Activated T-cell treated with anti-CD3 and anti-CD28 coated beads, Interleukin-2, amount 50 U/mL, for 24 hours (primary cell): ENCODE measurements around the gene CCDC178.

Experiments used
- DNase-seq: peaks from one replicate; pipeline ENCODE4 v3.0.0-alpha.2; 2020
- H3K27ac Mint-ChIP-seq: 2 replicates; pipeline ENCODE4 v1.8.0; 2020; ENCODE audit warnings: mild to moderate bottlenecking, mixed read lengths
- H3K27me3 Mint-ChIP-seq: 2 replicates; pipeline ENCODE4 v1.8.0; 2020; ENCODE audit warnings: mixed read lengths
- H3K36me3 Mint-ChIP-seq: 2 replicates; pipeline ENCODE4 v1.8.0; 2020; ENCODE audit warnings: low read depth, mixed read lengths
- H3K4me1 Mint-ChIP-seq: 2 replicates; pipeline ENCODE4 v1.8.0; 2020; ENCODE audit warnings: low read depth, mixed read lengths
- H3K4me3 Mint-ChIP-seq: 2 replicates; pipeline ENCODE4 v1.8.0; 2020; ENCODE audit warnings: mild to moderate bottlenecking, moderate library complexity, mixed read lengths
- H3K9me3 Mint-ChIP-seq: 2 replicates; pipeline ENCODE4 v1.8.0; 2020; ENCODE audit warnings: mixed read lengths

The CCDC178 gene

DNA sequence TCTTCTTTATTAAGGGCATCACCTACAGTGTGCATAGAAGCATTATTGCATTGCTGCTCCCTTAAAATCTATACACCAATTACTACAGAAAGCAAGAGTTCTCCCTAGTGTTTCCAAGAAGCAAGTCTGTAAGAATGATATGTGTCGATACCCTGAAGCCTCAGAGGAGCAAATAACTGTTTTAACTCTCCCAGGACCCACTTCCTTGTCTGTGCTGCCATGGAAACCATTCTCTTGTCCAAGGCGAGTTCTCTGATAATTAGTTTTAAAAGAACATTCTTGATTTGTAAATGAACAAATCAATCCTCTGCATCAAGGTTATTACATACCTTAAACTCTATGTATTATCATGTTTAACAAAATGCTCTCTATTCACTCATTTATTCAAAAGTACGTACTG is 340.9 kb downstream of the CCDC178 start:
- no peak overlapping the region for H3K27ac Mint-ChIP-seq
- peaks cover 3% of the 10 kb centered on the region for H3K9me3 Mint-ChIP-seq

GRCh38 chr18:33097126-33097525 is 343.4 kb downstream of the CCDC178 start:
- Mint-ChIP-seq H3K4me3 (no peak overlapping the region), H3K9me3 (peaks cover 3% of the 10 kb centered on the region), H3K36me3 (no peaks in the 10 kb centered on the region), H3K27me3 (no peaks in the 10 kb centered on the region), H3K27ac (no peak overlapping the region), H3K4me1 (no peaks in the 10 kb centered on the region)
- no peak for DNase-seq

More for the DNA sequence above, 340.9 kb downstream of the CCDC178 start:
- H3K27me3 Mint-ChIP-seq: no peaks in the 10 kb centered on the region
- DNase-seq: no peak
- no peak overlapping the region for H3K4me3 Mint-ChIP-seq
- no peaks in the 10 kb centered on the region for H3K4me1 Mint-ChIP-seq
- H3K36me3 Mint-ChIP-seq: no peaks in the 10 kb centered on the region

DNA sequence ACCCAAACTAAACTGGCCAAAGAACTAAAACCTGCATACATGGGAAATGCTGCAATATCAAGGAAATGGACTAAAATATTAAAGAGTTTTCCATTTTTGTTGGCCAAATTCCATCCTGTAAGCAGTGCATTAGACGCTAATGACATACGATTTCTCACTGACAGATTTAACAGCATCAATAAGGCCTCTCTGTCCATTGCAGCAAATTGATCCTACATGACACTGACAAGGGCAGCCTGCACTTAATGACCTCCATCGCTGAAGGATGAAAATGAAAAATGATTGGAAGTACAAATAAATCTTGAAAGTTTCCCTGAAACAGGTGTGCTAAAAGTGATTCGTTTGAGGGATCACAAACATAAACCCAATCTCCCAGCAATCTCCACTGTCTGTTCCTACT is 350.1 kb downstream of the CCDC178 start:
- Mint-ChIP-seq H3K27me3 (no peaks in the 10 kb centered on the region), H3K4me3 (no peak overlapping the region), H3K4me1 (no peaks in the 10 kb centered on the region), H3K9me3 (peaks cover 3% of the 10 kb centered on the region), H3K27ac (no peak overlapping the region), H3K36me3 (no peaks in the 10 kb centered on the region)
- DNase-seq: no peak

- no peak for DNase-seq
- Mint-ChIP-seq H3K27ac (no peak overlapping the region), H3K27me3 (no peaks in the 10 kb centered on the region), H3K9me3 (peaks cover 8% of the 10 kb centered on the region), H3K36me3 (no peaks in the 10 kb centered on the region), H3K4me3 (no peak overlapping the region), H3K4me1 (no peaks in the 10 kb centered on the region)
Observed at GRCh38 chr18:33076601-33077000, 363.9 kb downstream of the CCDC178 start.

DNA sequence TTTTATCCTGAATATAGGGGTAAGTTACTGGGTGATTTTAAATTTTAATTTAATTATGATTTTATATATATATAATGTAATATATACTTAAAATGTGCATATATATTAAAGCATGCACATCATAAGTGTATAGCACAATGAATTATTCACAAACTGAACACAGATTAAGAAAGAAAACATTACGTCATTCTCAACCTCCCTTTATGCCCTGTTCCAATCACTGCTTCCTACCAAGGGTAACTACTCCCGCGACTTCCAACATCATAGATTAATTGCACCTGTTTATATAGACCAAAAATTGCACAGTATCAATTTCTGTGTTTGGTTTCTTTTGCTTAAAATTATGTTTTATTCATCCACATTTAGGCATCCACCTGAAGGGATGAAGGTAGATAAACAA is 366.4 kb downstream of the CCDC178 start:
- H3K4me1 Mint-ChIP-seq: no peaks in the 10 kb centered on the region
- H3K36me3 Mint-ChIP-seq: no peaks in the 10 kb centered on the region
- H3K27ac Mint-ChIP-seq: no peak overlapping the region
- no peak overlapping the region for H3K4me3 Mint-ChIP-seq
- no peak for DNase-seq
- no peaks in the 10 kb centered on the region for H3K27me3 Mint-ChIP-seq
- peaks cover 6% of the 10 kb centered on the region for H3K9me3 Mint-ChIP-seq

DNA sequence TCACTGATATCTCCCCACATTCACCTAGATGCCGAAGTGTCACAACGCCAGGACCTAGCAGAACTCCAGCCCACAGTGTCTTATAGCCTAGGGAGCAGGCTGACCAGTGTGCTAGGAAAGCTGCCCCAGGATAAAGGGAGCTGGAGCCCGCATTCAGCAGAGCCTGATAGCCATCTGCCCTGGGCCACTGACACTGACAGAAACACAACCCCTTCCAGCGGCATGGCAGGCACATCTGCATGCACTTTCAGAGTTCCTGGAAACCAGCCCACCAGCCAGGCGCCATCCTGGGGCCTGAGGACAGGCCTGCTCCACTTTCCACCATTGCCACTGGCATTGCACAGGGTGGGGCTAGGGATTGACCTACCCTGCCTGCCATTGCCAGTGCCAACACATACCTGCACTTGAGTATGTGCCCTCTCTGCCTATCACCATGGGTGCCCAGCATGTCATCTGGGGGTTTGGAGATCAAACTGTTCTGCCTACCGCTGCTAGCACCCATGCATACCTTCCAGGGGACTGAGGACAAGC is 377.6 kb downstream of the CCDC178 start:
- Mint-ChIP-seq H3K36me3 (no peaks in the 10 kb centered on the region), H3K27ac (no peak overlapping the region), H3K9me3 (peaks cover 31% of the 10 kb centered on the region), H3K27me3 (no peaks in the 10 kb centered on the region), H3K4me3 (no peak overlapping the region), H3K4me1 (no peaks in the 10 kb centered on the region)
- no peak for DNase-seq

DNA sequence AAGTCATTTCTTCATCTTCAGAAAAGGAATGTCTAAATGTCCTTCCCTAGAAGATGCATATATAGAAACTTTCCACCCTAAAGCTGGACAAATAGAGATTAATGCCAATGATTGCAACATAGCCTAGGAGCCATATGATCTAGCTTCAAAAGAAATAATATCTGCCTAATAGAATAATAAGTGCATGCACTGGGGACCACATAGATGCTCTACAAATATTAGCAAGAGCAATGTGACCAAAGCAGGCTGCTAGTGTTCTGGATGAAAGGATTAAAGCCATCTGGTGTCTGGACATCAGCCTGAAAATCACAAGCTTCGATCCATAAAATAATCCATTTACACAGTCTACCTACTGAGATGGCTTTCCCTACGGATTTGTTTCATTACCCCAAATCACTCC is 387.6 kb downstream of the CCDC178 start:
- DNase-seq: no peak
- Mint-ChIP-seq H3K36me3 (no peaks in the 10 kb centered on the region), H3K27me3 (no peaks in the 10 kb centered on the region), H3K4me1 (no peaks in the 10 kb centered on the region), H3K4me3 (no peak overlapping the region), H3K27ac (no peak overlapping the region), H3K9me3 (peaks cover under 1% of the 10 kb centered on the region)

DNA sequence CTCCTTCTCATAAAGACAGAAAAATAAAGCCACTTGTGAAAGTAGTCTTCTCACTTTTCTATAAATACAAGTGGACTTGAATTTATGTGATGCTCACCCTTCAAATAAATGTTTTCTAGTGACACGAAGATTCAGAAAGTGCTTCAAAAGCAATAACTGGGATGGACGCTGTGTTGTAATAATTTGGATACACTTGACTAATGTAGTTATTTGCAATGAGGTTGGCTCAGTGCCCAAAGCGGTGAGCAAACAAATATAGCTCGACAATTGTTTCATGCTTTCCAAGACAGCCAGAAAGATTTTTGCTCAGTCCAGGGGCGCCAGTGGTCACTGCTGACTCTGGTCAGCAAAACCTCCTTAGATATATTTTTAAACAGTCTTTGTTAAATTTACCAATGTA is 389.1 kb downstream of the CCDC178 start:
- no peaks in the 10 kb centered on the region for H3K4me1 Mint-ChIP-seq
- no peaks in the 10 kb centered on the region for H3K27me3 Mint-ChIP-seq
- no peaks in the 10 kb centered on the region for H3K9me3 Mint-ChIP-seq
- H3K27ac Mint-ChIP-seq: no peak overlapping the region
- DNase-seq: no peak
- no peaks in the 10 kb centered on the region for H3K36me3 Mint-ChIP-seq
- no peak overlapping the region for H3K4me3 Mint-ChIP-seq

DNA sequence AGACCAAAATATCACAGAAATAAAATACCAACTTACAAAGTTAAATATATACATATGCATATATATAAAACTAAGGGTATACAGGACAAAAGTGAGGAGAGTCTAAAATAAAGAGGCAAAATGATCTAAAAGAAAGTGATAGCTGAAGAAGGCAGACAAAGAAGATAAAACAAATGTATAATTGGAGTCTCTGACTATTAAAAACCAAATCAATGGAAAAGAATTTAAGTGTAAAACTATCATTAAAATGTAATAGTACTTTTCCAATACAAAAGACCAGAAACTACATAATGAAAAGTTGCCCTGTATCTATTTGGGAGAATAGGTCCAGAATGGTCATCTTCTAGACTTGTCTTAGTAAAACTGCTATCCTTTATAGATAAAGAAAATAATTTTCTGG is 400.3 kb downstream of the CCDC178 start:
- peaks cover 17% of the 10 kb centered on the region for H3K9me3 Mint-ChIP-seq
- H3K4me3 Mint-ChIP-seq: no peak overlapping the region
- no peak for DNase-seq
- no peaks in the 10 kb centered on the region for H3K27me3 Mint-ChIP-seq
- no peaks in the 10 kb centered on the region for H3K36me3 Mint-ChIP-seq
- no peaks in the 10 kb centered on the region for H3K4me1 Mint-ChIP-seq
- H3K27ac Mint-ChIP-seq: no peak overlapping the region

DNA sequence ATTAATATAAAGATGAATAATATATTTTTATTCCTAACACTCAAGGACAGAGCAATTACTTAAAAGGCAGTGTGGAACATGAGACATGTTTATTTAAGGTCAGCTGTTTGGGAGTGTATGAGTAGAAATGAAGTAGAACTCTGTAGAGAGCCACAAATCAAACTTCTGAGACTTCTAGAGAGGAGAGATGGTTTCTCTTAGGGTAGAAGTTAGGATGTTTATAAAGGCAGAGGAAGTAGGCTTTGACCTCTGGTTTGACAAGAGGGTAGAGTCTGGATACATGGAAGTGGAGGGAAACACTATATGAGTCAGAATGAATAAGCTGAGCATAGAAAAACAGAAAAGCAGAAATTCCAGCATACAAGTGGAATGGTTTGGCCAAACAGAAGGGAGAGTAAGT is 405.6 kb downstream of the CCDC178 start:
- peaks cover 7% of the 10 kb centered on the region for H3K9me3 Mint-ChIP-seq
- DNase-seq: no peak
- H3K27ac Mint-ChIP-seq: no peak overlapping the region
- no peaks in the 10 kb centered on the region for H3K36me3 Mint-ChIP-seq
- H3K4me1 Mint-ChIP-seq: no peaks in the 10 kb centered on the region
- no peak overlapping the region for H3K4me3 Mint-ChIP-seq
- H3K27me3 Mint-ChIP-seq: no peaks in the 10 kb centered on the region

DNA sequence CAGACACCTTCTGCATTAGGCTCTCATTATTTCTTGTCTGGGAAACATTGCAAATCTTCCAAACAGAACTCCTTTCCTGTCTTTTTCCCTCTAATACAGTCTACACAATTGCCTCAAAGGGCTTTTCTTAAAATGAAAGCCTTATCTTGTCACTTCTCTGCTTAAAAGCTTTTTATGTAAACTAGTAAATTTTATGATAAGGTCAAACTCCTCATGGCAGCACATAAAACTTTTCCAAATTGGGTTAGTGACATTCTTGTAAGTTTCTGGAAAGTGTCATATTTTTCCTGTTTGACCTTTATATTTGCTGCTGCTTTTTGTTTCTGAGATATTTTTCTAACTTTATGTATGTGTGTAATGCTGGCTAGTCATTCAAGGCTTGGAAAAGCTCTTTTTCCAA is 406.3 kb downstream of the CCDC178 start:
- H3K4me1 Mint-ChIP-seq: no peaks in the 10 kb centered on the region
- no peak overlapping the region for H3K27ac Mint-ChIP-seq
- H3K36me3 Mint-ChIP-seq: no peaks in the 10 kb centered on the region
- H3K4me3 Mint-ChIP-seq: no peak overlapping the region
- H3K27me3 Mint-ChIP-seq: no peaks in the 10 kb centered on the region
- H3K9me3 Mint-ChIP-seq: peaks cover 2% of the 10 kb centered on the region
- no peak for DNase-seq

DNA sequence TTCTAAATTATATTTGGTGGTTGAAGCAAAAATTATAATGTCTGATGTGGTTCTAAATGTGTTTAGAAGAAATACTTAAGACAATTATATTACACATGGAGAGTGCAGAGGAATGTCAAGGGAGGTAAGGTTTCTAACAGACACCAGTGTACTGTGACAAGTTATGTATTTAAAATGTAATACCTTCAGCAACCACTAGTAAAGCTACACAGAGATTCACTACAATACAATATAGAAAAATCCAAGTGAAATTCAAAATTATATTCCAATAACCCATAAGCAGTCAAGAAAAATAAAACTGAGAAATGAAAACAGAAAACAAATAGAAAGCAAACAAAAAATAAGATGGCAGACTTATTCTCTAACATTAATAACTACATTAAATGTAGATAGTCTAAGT is 418.2 kb downstream of the CCDC178 start:
- H3K36me3 Mint-ChIP-seq: no peaks in the 10 kb centered on the region
- no peaks in the 10 kb centered on the region for H3K4me1 Mint-ChIP-seq
- H3K27ac Mint-ChIP-seq: no peak overlapping the region
- DNase-seq: no peak
- no peak overlapping the region for H3K4me3 Mint-ChIP-seq
- no peaks in the 10 kb centered on the region for H3K27me3 Mint-ChIP-seq
- peaks cover 7% of the 10 kb centered on the region for H3K9me3 Mint-ChIP-seq

- H3K9me3 Mint-ChIP-seq: peaks cover 3% of the 10 kb centered on the region
- DNase-seq: no peak
- no peaks in the 10 kb centered on the region for H3K4me1 Mint-ChIP-seq
- H3K27ac Mint-ChIP-seq: no peak overlapping the region
- H3K4me3 Mint-ChIP-seq: no peak overlapping the region
- no peaks in the 10 kb centered on the region for H3K36me3 Mint-ChIP-seq
- H3K27me3 Mint-ChIP-seq: no peaks in the 10 kb centered on the region
Observed at GRCh38 chr18:33020877-33021276, 419.6 kb downstream of the CCDC178 start.

GRCh38 chr18:33014060-33014796 is 426.3 kb downstream of the CCDC178 start:
- H3K27me3 Mint-ChIP-seq: no peaks in the 10 kb centered on the region
- H3K27ac Mint-ChIP-seq: no peak overlapping the region

GRCh38 chr18:33010149-33010548 is 430.4 kb downstream of the CCDC178 start:
- Mint-ChIP-seq H3K27me3 (no peaks in the 10 kb centered on the region), H3K9me3 (peaks cover 5% of the 10 kb centered on the region), H3K27ac (no peak overlapping the region), H3K4me1 (no peaks in the 10 kb centered on the region), H3K36me3 (no peaks in the 10 kb centered on the region), H3K4me3 (no peak overlapping the region)
- DNase-seq: no peak

More at GRCh38 chr18:33014060-33014796, 426.3 kb downstream of the CCDC178 start:
- no peaks in the 10 kb centered on the region for H3K4me1 Mint-ChIP-seq
- peaks cover 5% of the 10 kb centered on the region for H3K9me3 Mint-ChIP-seq
- DNase-seq: no peak
- H3K4me3 Mint-ChIP-seq: no peak overlapping the region
- H3K36me3 Mint-ChIP-seq: no peaks in the 10 kb centered on the region
